GM21381 (cell line): ENCODE measurements around the gene HSPA6.
"Not testable (repeated sequence)": the region's sequence is repeated elsewhere in the genome, so short reads cannot be mapped to it uniquely, and the experiment has no call there.

Source experiments
- ATAC-seq: cut with Tn5 transposase; IDR thresholded peaks from one replicate; pipeline ENCODE4 v1.9.1; 2021; ENCODE audit warnings: mild to moderate bottlenecking, moderate library complexity; ENCODE audit not compliant: unreplicated experiment

HSPA6 gene

GRCh38 chr1:161557506-161558450 lies 33.4 kb downstream of the HSPA6 start:
- ATAC-seq: not testable (repeated sequence)

- not testable (repeated sequence) for ATAC-seq
Observed at GRCh38 chr1:161560960-161561715, 36.8 kb downstream of the HSPA6 start.

GRCh38 chr1:161562441-161562840 lies 38.1 kb downstream of the HSPA6 start:
- ATAC-seq: not testable (repeated sequence)

GRCh38 chr1:161563522-161563921 lies 39.2 kb downstream of the HSPA6 start:
- not testable (repeated sequence) for ATAC-seq

GRCh38 chr1:161566602-161566960 lies 42.2 kb downstream of the HSPA6 start:
- ATAC-seq: not testable (repeated sequence)

GRCh38 chr1:161571703-161572102 lies 47.4 kb downstream of the HSPA6 start:
- not testable (repeated sequence) for ATAC-seq
